ENCODE results near the gene FRZB. TPM values are rescaled to one million over a fixed set of nuclear protein-coding genes. Genes with fewer than 3 reads are reported as not detected.

FRZB gene, protein sequence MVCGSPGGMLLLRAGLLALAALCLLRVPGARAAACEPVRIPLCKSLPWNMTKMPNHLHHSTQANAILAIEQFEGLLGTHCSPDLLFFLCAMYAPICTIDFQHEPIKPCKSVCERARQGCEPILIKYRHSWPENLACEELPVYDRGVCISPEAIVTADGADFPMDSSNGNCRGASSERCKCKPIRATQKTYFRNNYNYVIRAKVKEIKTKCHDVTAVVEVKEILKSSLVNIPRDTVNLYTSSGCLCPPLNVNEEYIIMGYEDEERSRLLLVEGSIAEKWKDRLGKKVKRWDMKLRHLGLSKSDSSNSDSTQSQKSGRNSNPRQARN
- not detected in 2 replicates for total RNA-seq (2014; rRNA removed; shearing (Covaris generic); ENCODE audit: low replicate concordance)

DNA sequence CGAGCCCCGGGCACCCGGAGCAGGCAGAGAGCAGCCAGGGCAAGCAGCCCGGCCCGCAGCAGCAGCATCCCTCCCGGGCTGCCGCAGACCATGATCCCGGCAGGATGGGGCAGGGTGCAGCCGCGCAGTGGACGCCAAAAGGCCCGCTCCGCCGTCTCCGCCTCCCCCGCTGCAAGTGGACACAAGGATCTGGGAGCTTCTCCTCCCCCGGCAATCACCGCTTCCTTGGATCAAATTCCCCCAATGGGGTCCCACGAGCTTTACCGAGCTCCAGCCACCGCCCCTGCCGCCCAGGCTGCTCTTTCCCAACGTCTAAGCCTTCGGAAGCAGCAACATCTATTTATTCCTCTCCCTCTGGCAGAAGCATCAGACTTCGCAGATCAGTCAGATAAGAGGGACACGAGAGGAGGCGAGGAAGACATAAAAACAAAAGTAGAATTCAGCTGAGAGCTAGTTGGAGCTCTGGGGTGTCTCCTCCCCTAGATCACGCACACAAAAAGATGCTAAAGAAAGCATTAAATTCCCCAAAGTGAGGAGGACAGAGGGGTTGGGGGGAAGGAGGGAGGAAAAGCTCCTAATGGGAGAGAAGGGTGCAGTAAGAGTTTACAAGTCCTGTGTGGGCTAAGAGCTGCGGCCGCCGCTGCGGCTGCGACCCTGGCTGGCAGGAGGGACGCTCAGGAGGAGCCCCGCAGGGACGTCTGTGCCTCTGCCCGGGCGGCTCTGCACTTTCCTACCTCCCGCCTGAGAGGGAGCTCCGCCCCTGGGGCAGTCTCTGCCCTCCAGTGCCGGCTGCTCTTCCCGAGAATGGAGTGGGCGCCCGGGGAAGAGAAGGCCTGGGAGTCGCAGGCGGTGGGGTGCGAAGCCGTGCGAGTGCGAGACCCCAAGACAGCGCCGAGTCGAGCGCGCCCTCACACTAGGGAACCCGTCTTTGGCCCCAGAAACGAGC, at the start of gene FRZB:
TSS of gene FRZB (minus strand) at position 177 of the 946 bp plus-strand sequence. CDS start at position 92, 85 bp downstream.
- peak within 1 kb of the TSS; percentile 39 for H3K4me3 ChIP-seq
- H3K36me3 ChIP-seq: no peaks in the 10 kb centered on the region
- H3K27me3 ChIP-seq: no peaks in the 10 kb centered on the region
- peak; percentile 52 for DNase-seq
- H3K9me3 ChIP-seq: no peaks in the 10 kb centered on the region

DNA sequence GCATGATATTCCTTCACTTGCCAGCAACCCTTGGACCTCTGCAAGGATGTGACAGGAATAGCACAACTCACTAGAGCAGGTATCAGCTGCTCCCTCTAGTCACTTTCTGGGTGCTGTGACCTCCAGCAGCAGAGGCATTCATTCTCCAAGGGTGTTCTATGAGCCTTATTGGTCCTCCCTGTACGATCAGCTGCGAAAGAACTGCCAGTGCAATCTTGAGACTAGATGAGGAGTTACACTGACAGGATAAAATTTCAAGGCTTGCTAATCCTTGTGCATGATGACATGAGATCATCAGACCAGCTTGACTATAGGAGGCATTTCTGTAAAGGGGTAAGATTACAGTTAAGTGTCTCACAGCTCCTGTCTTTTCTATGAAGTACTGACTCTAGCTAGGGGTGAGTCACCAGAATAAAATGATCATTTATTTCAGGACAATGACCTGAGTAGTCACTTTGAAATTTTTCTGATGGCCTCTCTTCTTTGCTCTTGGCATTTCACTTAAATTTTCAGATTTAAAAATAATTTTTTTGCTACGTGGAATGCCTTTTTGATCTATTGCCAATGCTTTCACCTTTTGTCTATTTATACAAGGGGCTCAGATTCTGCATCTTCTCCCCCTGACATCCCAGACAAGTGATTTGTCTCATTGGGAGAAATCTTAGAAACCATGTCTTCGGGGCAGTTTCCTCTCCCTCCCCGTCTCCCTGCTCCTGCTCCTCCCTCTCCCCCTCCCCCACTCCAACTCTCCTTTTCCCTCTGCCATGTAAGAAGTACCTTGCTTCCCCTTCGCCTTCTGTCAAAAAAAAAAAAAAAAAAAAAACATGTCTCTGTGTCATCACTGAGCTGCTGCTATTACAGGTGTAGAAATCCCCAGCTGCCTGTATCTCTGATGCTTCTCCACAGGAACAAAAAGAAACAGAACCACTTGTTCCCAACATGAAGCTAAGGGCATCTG, 49.2 kb upstream of the FRZB start:
- no peak for DNase-seq
- Histone ChIP-seq H3K36me3 (peaks cover 21% of the 10 kb centered on the region), H3K9me3 (no peaks in the 10 kb centered on the region), H3K27me3 (no peaks in the 10 kb centered on the region), H3K4me3 (no peak overlapping the region)

DNA sequence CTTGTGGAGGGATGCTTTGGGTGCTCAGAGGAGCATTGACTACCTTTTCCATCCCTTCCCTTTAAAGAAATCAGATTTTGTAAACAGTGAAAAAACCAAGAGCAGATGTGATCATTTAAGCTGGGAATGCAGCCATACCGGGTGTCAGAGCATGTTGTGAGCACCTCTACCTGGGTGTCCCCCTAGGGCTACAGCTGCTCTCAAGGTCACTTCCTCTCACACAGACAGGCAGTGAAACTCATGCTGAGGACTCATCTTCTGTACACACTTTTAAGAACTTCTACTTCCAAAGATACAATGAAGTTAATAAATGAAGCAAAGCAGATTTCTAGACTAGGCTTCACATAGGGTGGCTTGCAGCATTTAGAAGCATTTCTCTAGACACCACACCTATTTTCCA, 48.4 kb upstream of the FRZB start:
- Histone ChIP-seq H3K36me3 (peaks cover 29% of the 10 kb centered on the region), H3K27me3 (no peaks in the 10 kb centered on the region), H3K9me3 (no peaks in the 10 kb centered on the region), H3K4me3 (no peak overlapping the region)
- no peak for DNase-seq

DNA sequence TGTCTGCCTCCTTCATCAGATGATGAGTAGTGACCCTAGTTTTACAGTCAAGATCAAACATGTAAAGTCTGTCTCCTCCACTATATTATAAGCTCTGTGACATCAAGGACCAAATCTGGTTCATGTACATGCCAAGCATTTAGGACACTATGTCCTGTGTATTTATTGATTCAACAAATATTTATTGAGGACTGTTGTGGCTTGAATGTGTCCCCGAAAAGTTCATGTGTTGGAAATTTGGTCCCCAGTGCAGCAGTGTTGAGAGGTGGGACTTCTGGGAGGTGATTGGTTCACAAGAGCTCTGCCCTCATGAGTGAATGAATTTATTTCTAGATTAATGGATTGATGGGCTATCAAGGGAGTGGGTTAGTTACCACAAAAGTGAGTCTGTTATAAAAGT, 46.6 kb upstream of the FRZB start:
- no peaks in the 10 kb centered on the region for H3K9me3 ChIP-seq
- H3K36me3 ChIP-seq: peaks cover 38% of the 10 kb centered on the region
- H3K27me3 ChIP-seq: no peaks in the 10 kb centered on the region
- H3K4me3 ChIP-seq: no peak overlapping the region
- DNase-seq: no peak

DNA sequence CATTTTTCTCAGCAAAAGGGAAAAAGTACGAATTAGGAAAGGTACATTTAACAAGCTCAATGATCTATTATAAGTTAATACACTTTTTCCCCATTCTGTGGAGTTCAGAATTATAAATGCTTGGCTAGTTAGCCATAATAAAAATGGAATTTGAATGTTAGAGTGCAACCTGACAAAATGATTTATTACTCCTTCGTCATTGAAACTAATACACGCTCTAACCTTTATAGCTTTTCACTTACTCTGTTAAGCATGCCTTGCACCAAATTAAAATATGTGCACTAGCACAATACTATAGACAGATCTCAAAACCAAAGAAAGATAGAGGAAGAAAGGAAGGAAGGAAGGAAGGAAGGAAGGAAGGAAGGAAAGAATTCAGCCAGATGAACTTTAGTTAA, 46.1 kb upstream of the FRZB start:
- peaks cover 38% of the 10 kb centered on the region for H3K36me3 ChIP-seq
- H3K9me3 ChIP-seq: no peaks in the 10 kb centered on the region
- no peak overlapping the region for H3K4me3 ChIP-seq

DNA sequence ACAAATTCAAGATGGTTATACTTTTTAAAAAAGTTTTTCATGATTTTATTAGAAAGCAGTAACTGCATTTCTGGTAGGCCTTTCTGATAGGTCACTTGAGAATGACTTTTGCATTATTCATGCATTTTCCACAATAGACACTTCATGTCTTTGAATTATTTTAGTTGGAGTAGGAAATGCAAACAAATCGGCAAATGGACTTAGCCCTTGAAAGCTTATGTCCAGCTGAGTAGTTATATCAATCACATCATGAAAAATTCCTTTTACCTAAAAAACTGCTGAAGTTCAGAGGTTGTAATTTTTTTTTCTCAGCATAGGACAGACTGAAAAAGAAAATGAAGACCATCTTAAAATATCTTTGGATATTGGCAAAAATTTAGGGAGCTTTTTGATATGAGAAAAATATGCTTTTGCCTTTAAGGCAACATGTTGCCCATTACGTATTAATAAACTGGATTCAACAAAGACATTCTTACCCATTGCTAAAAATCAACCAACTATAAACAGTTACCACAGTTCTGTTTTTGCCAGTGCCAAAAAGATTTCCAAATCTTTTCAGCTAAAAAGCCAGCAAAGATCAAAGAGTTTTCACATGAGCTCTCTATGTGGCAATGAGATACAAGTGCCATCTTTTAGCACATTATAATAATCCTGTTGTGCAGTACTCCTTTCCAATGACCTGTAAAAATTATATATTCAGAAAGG, 45.5 kb upstream of the FRZB start:
- peaks cover 38% of the 10 kb centered on the region for H3K36me3 ChIP-seq
- H3K27me3 ChIP-seq: no peaks in the 10 kb centered on the region
- DNase-seq: no peak
- H3K9me3 ChIP-seq: no peaks in the 10 kb centered on the region
- H3K4me3 ChIP-seq: no peak overlapping the region

More for the DNA sequence above, 46.1 kb upstream of the FRZB start:
- DNase-seq: no peak
- no peaks in the 10 kb centered on the region for H3K27me3 ChIP-seq

DNA sequence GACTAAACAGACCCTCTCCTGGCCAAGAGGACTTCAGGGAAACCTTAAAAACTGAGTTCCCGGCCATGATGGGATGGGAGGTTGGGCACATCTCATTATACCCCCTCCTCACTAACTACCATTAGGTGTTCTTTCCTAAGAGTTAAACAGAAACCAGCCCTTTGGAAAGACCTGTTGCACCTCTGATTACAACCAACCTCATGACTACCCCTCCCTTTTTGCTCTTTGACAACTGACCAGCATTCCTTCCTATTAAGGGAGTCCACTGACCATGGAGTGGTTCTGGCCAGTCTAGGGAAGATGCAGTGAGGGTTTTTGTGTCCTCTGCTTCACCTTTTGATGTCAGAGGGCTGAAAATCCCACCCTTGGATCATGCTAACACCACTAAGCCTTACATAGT, 44.5 kb upstream of the FRZB start:
- H3K27me3 ChIP-seq: no peaks in the 10 kb centered on the region
- H3K4me3 ChIP-seq: no peak overlapping the region
- DNase-seq: no peak
- peaks cover 38% of the 10 kb centered on the region for H3K36me3 ChIP-seq
- H3K9me3 ChIP-seq: no peaks in the 10 kb centered on the region

DNA sequence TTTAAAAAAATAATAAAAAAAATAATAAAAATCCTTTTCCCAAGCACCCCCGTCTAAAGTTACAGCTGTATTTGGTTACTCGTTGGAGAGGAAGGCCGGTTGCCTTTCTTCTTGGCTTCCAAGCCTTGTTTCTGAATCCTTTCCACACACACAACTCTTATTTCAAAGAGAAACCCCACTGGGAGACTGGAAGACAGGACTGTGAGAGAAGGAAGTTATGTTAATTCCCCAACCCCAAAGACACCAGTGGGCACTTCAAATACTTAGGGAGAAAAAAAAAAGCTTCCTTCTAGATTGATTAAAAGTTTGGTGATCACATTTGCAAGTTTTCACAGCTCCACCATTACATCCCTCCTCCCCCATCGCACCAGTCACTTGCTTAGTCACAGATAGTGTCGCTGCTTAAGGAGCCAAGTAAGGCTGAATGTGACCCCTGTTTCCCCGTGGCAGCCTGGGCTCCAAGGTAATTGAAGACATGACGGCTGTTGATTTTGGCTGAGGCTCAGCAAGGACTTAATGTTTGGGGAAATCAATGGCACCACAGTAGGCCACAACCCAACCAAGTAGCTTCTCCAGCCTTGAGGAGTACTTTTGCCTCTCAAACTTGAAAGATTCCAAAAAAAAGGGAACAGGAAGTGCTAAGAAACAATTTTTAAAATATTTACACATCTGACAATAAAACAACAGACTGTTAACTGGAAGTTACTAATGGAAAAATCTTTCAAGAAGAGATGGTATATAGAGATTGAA, 40.8 kb upstream of the FRZB start:
- peak; percentile 31 for DNase-seq
- no peaks in the 10 kb centered on the region for H3K27me3 ChIP-seq
- H3K4me3 ChIP-seq: no peak overlapping the region
- H3K36me3 ChIP-seq: peaks cover 20% of the 10 kb centered on the region
- no peaks in the 10 kb centered on the region for H3K9me3 ChIP-seq

DNA sequence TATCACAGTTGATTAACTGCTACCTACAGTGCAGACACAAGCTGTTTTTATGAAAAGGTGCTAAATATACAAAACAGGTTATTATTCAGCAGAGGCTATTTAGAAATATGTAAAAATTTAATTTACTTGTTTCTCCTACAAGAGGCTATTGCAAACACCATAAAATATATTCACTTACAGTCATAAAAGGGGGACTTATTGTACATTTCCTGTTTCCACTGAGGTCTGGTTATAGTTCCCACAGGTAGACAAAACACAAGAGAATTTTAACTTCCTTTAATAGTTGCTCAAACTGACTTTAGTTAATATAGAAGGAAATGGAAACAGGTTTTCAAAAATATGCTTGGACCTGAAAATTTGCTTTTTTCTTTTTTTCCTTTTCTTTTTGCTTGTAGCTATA, 40.0 kb upstream of the FRZB start:
- H3K4me3 ChIP-seq: no peak overlapping the region
- no peak for DNase-seq
- no peaks in the 10 kb centered on the region for H3K9me3 ChIP-seq
- peaks cover 20% of the 10 kb centered on the region for H3K36me3 ChIP-seq
- H3K27me3 ChIP-seq: no peaks in the 10 kb centered on the region

DNA sequence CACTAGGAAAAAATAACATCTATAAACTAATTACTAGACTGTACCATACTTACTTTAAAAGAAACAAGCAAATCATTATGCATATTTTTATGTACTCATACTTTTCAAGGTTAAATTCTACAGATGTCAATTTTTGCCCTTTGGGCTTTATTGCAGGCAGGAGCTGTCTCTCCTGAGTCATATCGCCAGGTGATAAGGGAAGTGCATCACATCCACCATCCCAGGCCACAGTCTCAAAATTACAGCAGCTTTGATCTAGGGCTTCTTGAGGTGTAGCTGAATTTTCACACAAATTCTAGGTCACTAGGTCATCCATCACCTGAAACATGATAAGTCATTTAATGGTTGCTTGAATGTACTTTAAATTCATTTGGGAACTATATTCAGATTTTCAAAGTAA, 38.4 kb upstream of the FRZB start:
- DNase-seq: no peak
- no peaks in the 10 kb centered on the region for H3K27me3 ChIP-seq
- H3K36me3 ChIP-seq: peaks cover 8% of the 10 kb centered on the region
- no peaks in the 10 kb centered on the region for H3K9me3 ChIP-seq
- no peak overlapping the region for H3K4me3 ChIP-seq

DNA sequence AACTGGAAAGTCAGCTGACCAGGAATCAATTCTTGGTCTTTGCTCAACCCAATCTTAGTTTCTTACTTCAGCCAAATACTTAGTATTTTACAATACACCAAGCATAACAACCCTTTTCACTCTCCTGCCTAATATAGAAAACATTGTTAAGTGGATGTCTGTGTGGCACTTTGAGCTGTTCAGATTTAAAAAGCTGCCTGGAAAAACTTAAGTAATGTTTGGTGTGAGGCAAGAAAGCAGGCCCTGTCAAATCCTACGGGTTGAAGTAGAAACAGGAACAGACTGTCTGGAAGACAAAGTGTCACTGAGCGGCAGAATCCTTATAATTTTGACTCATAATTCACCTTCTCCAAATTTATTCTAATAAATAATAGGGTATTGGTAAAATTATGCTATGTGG, 37.1 kb upstream of the FRZB start:
- no peaks in the 10 kb centered on the region for H3K27me3 ChIP-seq
- no peaks in the 10 kb centered on the region for H3K9me3 ChIP-seq
- no peak for DNase-seq
- H3K4me3 ChIP-seq: no peak overlapping the region
- H3K36me3 ChIP-seq: peaks cover under 1% of the 10 kb centered on the region; the same call in 1 of the 2 replicates

DNA sequence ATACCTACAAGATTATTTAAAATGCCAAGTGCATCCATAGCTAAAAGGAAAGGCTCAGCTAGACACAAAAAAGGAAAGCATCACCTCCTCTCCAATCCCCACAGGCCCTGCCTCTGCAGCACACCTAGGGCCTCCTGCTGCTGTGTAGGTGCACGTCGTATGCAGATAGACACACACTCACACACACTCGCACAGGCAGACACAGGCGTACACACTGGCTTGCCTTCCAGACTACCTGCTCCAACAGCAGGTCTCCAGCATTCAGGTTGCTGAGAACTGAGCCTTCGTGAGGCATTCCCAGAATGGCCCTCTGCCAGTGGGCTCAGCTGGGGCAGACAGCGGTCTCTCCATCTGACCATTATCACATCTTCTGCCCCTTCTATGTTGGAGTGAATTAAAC, 35.3 kb upstream of the FRZB start:
- Histone ChIP-seq H3K9me3 (no peaks in the 10 kb centered on the region), H3K36me3 (no peaks in the 10 kb centered on the region; the same call in 1 of the 2 replicates), H3K27me3 (no peaks in the 10 kb centered on the region), H3K4me3 (no peak overlapping the region)
- DNase-seq: no peak

DNA sequence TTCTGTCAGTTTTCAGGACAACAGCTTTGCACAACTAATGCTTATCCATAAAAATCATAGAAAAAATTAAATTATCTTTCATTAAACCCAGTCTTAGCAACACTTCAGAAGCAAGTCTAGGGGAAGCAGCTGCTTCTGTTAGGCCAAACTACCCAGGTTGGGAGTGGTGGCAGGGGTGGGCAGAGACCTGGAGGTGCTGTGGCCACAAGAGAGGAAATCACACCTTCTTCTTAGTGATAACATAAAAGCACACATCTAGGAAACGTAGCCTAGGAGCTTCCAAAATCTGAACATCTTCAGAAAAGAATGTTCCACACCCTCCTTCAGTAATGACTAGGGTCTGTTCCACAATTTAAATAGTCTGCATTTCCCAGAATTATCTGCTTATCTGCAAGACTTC, 32.3 kb upstream of the FRZB start:
- no peak for DNase-seq
- Histone ChIP-seq H3K27me3 (no peaks in the 10 kb centered on the region), H3K4me3 (no peak overlapping the region), H3K9me3 (no peaks in the 10 kb centered on the region), H3K36me3 (no peaks in the 10 kb centered on the region)

DNA sequence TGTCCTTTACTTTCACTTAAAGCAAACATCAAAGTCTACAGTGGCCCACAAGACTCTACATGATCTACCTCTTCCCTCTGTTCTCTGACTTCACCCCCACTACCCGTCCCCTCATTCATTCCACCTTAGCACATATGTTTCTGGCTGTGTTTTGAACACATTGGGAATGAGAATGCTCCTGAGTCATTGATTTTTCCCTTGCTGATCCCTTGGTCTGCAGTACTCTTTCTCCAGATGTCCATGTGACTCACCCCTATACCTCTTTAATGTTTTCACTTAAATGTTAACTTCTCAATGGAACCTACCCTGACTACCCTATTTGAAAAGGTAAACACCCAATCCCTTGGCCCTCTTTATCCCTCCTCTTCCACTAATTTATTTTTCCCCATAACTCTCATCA, 30.7 kb upstream of the FRZB start:
- H3K27me3 ChIP-seq: no peaks in the 10 kb centered on the region
- no peaks in the 10 kb centered on the region for H3K9me3 ChIP-seq
- DNase-seq: no peak
- no peaks in the 10 kb centered on the region for H3K36me3 ChIP-seq
- H3K4me3 ChIP-seq: no peak overlapping the region

DNA sequence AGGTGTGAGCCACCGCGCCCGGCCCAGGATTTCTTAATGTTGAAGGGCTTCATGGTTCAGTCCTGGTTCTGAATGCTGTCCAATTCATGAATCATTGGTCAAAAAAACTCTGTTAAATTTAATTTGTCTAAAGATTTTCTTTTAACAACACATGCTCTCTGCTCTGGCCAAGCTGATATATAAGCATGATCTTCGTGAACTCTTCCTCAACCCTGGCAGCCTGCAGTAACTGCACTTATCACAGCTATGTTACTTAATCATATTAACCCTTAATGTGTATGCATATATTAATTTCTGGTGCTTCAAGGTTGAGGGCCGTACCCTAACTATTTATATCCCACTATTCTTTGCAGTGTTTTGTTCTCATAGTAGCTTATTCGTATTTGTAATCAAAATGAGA, 29.4 kb upstream of the FRZB start:
- no peaks in the 10 kb centered on the region for H3K36me3 ChIP-seq
- H3K27me3 ChIP-seq: no peaks in the 10 kb centered on the region
- H3K9me3 ChIP-seq: no peaks in the 10 kb centered on the region
- DNase-seq: no peak
- no peak overlapping the region for H3K4me3 ChIP-seq

Measured in MG63 (cell line).